ENCODE measurements around the gene GNA14. TPM values are rescaled to one million over a fixed set of nuclear protein-coding genes. Genes with fewer than 3 reads are reported as not detected.

The GNA14 gene
- total RNA-seq, 1 donor from 2014 or later: not detected

GRCh38 chr9:77374266-77374665, 273.9 kb downstream of the GNA14 start:
- DNase-seq (ENCODE audit: extremely low spot score, unreplicated experiment): no peak
- peaks cover 23% of the 10 kb centered on the region for H3K36me3 Mint-ChIP-seq (ENCODE audit: unreplicated experiment)
- H3K27me3 Mint-ChIP-seq (ENCODE audit: unreplicated experiment): no peaks in the 10 kb centered on the region
- no peaks in the 10 kb centered on the region for H3K4me1 Mint-ChIP-seq (ENCODE audit: unreplicated experiment)
- H3K4me3 Mint-ChIP-seq (ENCODE audit: unreplicated experiment): no peak overlapping the region
- no peak overlapping the region for H3K27ac Mint-ChIP-seq (ENCODE audit: unreplicated experiment)
- no peak for TF ChIP-seq CTCF (IDR thresholded peaks at IDR 0.05)
- peaks cover 5% of the 10 kb centered on the region for H3K9me3 Mint-ChIP-seq (ENCODE audit: unreplicated experiment)
